ENCODE measurements around the gene DUSP19. TPM values are rescaled to one million over a fixed set of nuclear protein-coding genes. Genes with fewer than 3 reads are reported as not detected.

DUSP19 gene
- total RNA-seq, 1 donor from 2014 or later: 0.17 TPM

DNA sequence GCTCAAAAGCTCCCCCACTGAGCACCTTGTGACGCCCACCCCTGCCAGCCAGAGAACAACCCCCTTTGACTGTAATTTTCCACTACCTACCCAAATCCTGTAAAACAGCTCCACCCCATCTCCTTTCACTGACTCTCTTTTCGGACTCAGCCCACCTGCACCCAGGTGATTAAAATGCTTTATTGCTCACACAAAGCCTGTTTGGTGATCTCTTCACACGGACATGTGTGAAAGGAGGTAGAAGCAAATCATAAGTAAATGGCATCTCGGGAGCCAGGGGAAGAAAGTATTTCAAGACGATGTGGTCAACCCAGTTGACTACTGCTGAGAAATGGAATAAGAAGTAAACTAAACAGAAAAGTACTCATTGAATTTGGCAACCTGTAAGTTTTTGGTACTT lies 29.1 kb upstream of the DUSP19 start:
- TF ChIP-seq, protein P1, sequence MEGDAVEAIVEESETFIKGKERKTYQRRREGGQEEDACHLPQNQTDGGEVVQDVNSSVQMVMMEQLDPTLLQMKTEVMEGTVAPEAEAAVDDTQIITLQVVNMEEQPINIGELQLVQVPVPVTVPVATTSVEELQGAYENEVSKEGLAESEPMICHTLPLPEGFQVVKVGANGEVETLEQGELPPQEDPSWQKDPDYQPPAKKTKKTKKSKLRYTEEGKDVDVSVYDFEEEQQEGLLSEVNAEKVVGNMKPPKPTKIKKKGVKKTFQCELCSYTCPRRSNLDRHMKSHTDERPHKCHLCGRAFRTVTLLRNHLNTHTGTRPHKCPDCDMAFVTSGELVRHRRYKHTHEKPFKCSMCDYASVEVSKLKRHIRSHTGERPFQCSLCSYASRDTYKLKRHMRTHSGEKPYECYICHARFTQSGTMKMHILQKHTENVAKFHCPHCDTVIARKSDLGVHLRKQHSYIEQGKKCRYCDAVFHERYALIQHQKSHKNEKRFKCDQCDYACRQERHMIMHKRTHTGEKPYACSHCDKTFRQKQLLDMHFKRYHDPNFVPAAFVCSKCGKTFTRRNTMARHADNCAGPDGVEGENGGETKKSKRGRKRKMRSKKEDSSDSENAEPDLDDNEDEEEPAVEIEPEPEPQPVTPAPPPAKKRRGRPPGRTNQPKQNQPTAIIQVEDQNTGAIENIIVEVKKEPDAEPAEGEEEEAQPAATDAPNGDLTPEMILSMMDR (conservative IDR thresholded peaks at IDR 0.05; ENCODE audit: low read depth, low read length): no peak
- no peak for DNase-seq (ENCODE audit: low read depth)
- no peak overlapping the region for H3K4me3 ChIP-seq (ENCODE audit: low read depth, low read length)

DNA sequence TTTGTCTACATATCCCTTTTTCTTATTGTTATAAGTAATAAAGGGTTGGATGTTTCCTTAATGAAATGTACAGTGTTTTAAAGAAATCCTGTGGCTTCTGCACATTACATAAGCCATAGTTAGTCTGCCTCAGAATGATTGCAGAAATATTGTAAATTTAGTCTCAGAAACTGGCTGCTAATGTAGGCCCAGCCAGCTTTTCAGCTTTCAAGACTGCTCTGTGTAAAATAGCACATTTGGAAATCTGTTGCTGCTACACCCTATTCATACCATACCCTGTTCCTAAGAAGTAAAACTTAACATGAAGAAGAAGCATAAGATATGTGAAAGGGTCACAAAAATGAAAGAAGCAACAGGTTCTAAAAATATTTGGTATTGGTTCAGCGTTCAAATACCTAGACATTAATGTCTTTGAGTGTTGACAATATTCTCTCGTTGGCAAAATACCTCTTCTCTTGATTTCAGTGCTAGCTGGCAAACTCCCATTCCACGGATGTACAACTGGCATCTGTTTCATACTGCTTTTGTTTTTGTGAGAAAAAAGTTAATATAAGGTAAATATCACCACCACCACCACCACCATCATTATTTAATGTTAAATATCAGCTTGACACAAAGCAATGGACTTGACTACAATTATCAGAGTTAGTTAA lies 21.1 kb upstream of the DUSP19 start:
- no peak for DNase-seq (ENCODE audit: low read depth)
- TF ChIP-seq, protein P1 (conservative IDR thresholded peaks at IDR 0.05; ENCODE audit: low read depth, low read length): no peak
- no peak overlapping the region for H3K4me3 ChIP-seq (ENCODE audit: low read depth, low read length)

DNA sequence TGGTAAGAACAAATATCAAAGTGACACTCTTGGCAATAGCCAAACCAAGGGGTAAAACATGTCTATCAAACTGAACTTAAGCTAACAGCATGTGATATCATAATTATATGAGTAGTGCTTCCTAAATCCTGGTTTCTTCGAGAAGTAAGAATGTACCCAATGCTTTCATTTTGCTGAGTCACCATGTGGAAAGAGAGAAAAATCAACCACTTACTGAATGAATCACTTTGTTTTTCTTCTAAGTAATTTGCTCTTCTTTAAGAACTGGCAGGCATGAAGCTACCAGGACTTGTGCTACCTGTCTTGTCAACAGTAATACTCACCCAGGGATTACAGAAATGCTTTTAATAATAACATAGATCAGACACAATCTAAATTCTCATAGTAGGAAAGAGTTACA lies 19.0 kb upstream of the DUSP19 start:
- H3K4me3 ChIP-seq (ENCODE audit: low read depth, low read length): no peak overlapping the region
- TF ChIP-seq, protein P1 (conservative IDR thresholded peaks at IDR 0.05; ENCODE audit: low read depth, low read length): no peak
- DNase-seq (ENCODE audit: low read depth): peak; percentile 84

DNA sequence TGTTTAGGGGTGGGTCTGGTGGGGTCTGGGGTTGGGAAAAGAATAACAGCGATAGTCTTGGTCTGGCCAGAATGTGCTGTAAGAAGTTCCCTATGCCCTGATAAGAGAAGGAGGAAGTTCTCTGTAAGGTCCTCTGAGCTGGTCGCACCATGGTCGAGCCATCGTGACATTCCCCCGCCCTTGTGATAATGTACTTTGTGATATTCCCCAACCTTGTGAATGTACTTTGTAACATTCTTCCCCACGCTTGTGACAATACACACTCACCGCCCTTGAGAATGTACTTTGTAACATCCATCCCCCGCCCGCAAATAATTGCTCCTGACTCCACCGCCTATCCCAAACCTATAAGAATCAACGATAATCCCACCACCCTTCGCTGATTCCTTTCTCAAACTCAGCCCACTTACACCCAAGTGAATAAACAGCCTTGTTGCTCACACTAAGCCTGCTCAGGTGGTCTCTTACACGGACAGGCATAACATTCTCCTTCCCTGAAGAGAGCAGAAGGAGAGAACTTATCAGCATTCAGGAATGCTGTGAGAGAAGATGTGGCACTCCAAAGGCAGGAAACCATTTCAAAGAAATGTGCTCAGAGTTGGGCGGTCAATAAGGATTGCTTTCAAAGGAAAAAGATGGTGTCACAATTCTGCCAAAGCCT lies 17.8 kb upstream of the DUSP19 start:
- TF ChIP-seq, protein P1 (conservative IDR thresholded peaks at IDR 0.05; ENCODE audit: low read depth, low read length): no peak
- H3K4me3 ChIP-seq (ENCODE audit: low read depth, low read length): no peak overlapping the region
- DNase-seq (ENCODE audit: low read depth): no peak

DNA sequence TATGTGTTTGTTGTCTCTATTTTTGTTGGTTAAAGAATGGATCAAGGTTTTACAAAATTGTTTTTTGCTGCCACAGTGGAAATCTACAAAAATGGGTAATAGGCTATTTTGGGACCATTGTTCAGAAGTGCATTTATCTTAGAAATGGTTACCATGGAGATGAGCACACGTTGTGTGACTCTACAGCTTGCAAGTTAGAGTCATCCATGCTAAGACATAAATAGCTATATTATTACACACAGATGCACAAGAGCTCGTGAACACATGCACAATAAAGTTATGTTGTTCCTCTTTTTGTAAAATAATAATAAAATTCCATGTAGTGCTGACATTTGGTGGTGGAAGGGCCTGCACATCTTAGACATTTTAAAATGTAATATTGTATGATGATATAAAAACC lies 15.5 kb upstream of the DUSP19 start:
- no peak for DNase-seq (ENCODE audit: low read depth)
- TF ChIP-seq, protein P1 (conservative IDR thresholded peaks at IDR 0.05; ENCODE audit: low read depth, low read length): no peak
- no peak overlapping the region for H3K4me3 ChIP-seq (ENCODE audit: low read depth, low read length)

DNA sequence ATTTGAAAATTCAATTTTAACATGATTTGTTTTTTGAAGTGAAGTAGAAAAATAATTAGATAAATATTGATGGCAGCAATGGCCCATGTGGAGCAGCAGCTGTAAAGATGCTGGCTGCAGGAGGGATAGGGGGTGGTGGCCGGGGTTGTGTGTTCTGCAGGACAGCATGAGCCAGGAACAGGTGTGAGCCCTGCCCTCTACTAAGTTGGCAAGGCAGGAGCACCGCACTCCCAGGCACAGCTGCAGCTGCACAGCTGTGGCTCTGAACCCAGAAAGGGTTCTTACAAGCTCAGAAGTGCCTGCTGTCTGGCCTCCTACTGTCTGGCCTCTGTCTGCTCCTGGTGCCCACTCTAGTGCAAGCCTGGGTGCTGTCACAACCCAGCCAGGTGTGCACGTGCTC lies 10.0 kb upstream of the DUSP19 start:
- no peak overlapping the region for H3K4me3 ChIP-seq (ENCODE audit: low read depth, low read length)
- TF ChIP-seq, protein P1 (conservative IDR thresholded peaks at IDR 0.05; ENCODE audit: low read depth, low read length): no peak
- no peak for DNase-seq (ENCODE audit: low read depth)

DNA sequence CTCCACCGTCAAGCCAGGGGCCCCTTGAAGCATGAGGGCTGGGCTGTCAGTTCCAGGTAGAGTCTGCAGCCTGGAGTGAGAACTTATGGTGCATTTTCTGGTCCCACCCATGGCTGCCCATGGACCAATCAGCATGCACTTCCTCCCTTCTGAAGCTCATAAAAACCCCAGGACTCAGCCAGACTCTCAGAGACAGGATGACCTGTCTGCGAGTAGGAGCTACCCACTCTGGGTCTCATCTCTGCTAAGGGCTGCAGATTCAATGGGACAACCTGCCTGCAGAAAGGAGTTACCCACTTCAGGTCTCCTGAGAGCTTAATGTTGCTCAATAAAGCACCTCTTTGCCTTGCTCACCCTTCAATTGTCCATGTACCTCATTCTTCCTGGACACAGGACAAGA lies 9.4 kb upstream of the DUSP19 start:
- no peak for DNase-seq (ENCODE audit: low read depth)
- TF ChIP-seq, protein P1 (conservative IDR thresholded peaks at IDR 0.05; ENCODE audit: low read depth, low read length): no peak
- no peak overlapping the region for H3K4me3 ChIP-seq (ENCODE audit: low read depth, low read length)

Measured in epithelial cell of proximal tubule (primary cell).